Measurements from ENCODE around the gene PRTFDC1.
A peak's percentile ranks its signal among the peaks of the same experiment; 100 is the strongest.
"Not testable (repeated sequence)": the region's sequence is repeated elsewhere in the genome, so short reads cannot be mapped to it uniquely, and the experiment has no call there.

PRTFDC1 gene

DNA sequence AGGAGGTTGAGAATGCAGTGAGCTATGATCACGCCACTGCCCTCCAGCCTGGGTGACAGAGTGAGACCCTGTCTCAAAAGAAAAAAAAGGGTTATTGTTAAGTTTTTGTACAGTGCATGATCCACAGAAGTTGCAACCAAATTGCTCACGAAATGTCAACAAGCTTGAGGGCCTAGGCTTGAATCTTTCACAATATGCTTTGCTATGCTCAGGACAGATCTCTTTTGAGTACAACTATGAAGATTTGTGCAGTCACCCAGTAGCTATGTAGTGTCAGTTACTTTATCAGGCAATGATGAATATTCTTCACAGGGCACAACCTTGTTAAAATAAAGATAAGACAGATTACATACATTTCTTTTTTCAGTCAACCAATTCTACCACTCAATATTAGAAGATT lies 109.2 kb downstream of the PRTFDC1 start:
- DNase-seq (ENCODE audit: low read depth): peak; percentile 33

DNA sequence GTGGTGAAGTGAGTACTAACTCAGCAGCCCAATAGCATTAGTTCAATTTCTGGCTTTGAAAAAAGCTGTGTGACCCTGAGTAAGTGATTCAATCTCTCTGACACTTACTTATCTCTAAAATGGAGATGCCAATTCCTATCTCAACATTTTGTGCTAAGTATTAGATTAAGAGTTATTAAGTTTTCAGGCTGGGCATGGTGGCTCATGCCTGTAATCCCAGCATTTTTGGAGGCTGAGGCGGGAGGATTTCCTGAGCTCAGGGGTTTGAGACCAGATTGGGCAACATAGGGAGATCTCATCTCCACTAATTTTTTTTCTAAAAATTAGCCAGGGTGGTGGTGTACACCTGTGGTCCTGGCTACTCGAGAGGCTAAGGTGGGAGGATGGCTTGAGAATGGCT lies 109.5 kb downstream of the PRTFDC1 start:
- no peak for DNase-seq (ENCODE audit: low read depth)

DNA sequence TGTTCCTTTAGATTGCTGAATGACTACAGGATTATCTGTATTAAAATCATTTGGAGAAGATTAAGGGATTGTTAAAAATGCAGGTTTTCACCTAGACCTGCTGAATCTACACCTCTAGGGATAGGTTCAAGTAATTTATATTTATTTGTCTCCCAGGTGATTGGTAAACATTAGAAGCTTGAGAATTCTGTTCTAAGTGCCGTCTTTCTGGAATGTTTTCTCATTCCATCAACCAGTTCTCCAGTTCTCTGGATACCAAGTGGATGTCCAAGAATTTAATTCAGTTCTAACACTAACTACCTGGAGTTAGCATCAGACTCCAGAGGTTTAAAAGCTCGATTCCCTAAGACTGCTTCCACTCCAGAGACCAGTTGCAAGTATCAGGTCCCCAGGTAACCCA lies 110.9 kb downstream of the PRTFDC1 start:
- no peak for DNase-seq (ENCODE audit: low read depth)

DNA sequence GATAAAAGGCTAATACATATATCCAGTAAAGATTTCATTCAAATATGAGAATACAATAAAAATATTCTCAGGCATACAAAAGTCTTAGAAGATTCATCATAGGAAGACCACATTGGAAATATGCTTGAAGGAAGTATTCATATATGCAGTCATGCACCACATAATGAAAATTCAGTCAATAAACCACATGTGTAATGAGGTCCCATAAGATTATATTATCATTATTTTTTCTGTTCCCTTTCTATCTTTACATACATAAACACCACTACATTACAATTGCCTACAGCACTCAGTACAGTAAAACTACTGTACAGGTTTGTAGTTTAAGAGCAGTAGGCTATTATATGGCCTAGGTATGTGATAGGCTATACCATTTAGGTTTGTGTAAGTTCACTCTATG lies 111.6 kb downstream of the PRTFDC1 start:
- DNase-seq (ENCODE audit: low read depth): no peak

DNA sequence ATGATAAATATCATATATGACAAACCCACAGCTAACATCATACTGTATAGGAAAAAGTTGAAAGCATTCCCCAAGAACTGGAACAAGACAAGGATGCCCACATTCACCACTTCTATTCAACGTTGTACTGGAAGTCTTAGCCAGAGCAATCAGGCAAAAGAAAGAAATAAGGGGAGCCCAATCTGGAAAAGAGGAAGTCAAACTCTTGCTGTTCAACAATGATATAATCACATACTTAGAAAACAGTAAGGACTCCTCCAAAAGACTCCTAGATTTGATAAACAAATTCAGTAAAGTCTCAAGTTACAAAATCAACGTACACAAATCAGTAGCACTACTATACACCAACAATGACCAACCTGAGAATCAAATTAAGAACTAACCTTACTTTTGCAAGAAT lies 114.6 kb downstream of the PRTFDC1 start:
- not testable (repeated sequence) for DNase-seq (ENCODE audit: low read depth)

DNA sequence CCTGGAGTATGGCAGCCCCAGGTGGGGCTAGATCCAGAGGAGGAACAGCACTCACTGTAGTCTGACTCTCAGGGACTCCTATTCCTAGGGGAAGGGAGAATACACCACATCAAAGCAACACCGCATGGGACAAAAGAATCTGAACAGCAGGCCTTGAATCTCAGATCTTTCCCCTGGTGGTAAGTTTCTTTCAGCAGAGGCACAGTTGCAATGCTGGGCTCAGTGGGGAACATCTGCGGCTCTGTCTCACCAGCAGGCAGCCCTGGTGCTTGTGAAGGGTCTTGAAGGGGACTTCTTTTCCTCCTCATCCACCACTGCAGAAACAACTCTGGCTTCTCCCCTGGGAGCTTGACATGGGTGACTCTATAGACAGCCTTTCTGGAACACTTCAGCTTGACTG lies 117.5 kb downstream of the PRTFDC1 start:
- no peak for DNase-seq (ENCODE audit: low read depth)

DNA sequence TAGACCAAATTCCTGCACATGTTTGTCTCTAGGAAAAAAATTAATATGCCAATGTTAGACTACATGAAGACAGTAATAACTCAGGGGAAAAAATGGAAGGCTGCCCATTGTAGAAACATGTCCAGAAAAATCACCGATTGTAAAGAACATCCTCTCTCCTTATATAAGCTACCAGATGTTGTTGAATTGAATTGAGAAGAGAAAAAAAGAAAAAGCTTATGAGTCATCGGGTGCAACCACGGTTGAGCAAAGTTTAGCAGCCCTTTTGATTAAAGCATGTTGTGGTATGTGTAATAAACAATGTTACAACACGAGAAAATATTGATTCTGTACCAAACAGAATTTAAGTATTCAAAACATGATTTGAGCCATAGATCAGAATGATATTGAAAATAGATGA lies 126.4 kb downstream of the PRTFDC1 start:
- peak; percentile 83 for DNase-seq (ENCODE audit: low read depth)

DNA sequence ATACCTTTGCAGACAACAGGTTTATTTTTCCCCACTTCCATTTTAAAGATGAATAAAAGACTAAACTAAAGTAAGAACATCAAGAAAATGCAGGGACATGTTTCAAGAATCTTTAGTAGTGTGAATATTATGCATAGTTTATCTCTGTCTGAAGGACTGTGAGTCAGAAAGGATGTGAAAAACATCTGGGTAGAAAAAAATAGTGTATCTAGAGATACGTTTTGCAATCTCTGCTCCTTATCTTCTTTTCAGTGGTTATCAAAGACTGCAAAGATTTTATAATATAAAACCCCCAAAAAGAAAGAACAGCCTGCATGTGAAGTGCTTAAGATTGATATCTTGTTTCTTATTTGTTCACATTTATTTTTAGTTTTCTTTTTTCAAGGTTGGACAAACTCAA lies 126.9 kb downstream of the PRTFDC1 start:
- peak; percentile 68 for DNase-seq (ENCODE audit: low read depth)

DNA sequence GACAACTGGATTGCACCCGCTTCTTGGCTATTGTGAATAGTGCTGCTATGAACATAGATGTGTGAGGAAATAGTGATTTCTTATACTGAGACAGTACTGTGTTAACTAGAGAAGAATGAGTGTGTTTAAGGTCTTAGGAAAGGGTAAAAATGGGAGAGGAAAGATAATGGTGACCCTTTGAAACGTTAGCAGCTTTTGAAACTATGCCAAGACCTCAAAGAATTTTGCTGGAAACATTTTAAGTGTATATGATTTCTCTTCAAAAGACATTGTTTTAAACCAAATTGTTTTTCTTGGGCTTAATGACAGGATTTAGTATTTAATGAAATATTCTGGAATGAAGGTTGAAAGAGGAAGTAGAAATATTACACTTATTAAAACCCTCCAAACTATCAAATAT lies 127.9 kb downstream of the PRTFDC1 start:
- DNase-seq (ENCODE audit: low read depth): peak; percentile 27

DNA sequence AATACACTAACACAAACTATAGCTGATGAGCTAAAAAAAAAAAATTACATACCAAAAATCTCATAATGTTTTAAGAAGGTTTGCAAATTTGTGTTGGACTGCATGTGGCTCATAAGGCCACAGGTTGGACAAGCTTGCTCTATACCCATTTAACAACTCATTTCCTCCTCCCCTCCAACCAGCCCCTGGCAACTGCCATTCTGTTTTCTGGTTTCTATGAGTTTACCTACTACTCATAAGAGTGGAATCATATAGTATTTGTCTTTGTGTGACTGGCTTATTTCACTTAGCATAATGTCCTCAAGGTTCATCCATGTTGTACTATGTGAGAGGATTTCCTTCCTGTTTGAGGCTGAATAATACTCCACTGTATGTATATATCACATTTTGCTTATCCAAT lies 128.3 kb downstream of the PRTFDC1 start:
- DNase-seq (ENCODE audit: low read depth): no peak

DNA sequence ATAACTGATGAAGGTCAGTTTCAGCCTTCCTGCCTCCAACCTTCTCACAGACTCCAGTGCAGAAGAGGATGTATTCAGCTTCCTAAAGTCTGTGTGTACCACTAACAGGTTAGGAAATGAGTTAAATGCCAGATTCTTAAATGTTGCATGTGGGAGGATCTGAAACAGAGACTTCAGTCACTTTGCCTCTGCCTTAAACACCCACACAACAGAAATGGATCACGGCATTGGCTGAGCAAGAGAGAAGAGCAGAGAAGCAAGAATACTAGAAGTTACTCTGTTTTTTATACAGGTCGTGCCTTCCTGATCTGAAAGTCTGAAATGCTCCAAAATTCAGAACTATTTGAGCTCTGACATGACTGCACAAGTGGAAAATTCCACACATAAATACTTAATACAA lies 129.8 kb downstream of the PRTFDC1 start:
- DNase-seq (ENCODE audit: low read depth): no peak

DNA sequence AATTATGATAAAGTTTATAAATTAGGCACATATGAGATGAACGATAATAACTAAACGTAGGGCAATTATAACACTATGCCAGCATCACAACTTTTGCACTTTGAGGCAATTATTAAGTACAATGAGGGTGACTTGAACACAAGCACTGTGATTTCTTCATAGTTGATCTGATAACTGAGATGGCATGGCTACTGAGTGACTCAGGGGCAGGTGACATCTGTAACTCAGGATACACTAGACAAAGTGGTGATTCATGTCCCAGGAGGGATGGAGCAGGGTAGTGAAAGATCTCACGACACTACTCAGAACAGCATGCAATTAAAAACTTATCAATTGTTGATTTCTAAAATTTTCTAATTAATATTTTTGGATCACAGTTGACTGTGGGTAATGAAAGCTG lies 130.4 kb downstream of the PRTFDC1 start:
- peak; percentile 19 for DNase-seq (ENCODE audit: low read depth)

DNA sequence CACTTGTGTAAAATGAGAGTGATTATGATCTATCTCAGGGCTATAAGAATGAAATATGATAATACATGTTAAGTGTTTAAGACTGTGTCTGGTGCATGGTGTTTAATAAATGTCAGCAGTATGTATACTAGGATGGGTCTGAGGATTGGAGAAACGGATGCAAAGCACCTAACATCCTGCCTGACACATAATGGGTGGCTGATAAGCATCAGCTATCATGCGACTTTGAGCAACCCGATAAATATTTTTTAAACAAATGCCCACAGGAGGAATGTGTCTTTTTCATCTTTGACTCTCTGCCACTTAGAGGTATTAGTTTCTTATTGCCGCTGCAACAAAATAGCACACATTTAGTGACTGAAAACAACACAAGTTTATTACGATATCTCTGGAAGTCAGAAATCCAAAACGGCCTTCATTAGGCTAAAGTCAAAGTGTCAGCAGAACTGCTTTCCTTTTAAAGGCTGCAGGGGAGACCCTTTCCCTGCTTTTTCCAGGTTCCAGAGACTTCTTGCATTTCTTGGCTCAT lies 135.5 kb downstream of the PRTFDC1 start:
- no peak for DNase-seq (ENCODE audit: low read depth)

DNA sequence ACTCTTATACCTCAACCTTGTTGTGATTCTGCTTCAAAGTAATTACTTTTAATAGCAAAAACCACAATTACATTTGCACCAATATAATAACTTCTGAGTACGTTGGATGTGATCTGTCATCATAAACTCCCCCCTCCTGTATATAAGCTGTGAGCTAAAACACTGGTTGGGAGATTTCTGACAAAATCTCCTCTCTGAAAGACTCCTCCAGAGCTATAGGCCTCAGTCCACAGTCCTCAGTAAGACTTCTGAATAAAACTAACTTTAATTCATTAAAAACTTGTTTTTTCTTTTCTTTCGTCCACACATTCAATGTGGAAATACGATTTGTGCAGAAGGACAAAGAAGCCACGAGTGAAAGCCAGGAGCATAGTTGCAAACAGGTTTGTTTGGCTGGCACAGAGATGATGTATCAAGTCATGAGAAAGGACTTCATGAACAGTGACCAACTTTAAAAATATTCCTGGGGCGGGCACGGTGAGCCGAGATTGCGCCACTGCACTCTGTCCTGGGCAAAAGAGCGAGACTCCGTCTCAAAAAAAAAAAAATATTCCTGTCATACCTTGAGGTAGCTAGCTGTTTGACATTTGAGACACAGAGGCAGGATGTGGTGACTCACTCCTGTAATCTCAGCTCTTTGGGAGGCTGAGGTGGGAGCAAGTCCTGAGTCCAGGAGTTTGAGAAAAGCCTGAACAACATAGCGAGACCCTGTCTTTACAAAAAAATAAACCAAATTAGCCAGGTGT lies 137.7 kb downstream of the PRTFDC1 start:
- DNase-seq (ENCODE audit: low read depth): peak; percentile 53

DNA sequence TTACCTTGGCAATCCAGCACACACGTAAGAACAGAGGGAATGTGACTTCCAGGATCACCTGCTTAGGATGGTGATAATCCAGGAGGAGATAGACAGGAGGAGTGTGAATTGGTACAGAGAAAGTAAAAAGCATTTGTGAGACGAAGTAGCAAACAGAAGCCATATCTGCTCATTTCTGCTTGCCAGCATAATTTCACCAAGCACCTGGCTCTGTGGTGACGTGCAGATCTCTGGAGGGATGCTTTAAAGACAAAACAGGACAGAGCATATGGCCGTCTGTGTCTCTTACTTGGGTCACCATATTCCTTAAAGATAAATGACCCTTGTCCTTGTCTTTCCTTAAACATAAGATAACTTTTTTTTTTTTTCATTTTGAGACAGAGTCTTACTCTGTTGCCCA lies 138.6 kb downstream of the PRTFDC1 start:
- DNase-seq (ENCODE audit: low read depth): no peak

DNA sequence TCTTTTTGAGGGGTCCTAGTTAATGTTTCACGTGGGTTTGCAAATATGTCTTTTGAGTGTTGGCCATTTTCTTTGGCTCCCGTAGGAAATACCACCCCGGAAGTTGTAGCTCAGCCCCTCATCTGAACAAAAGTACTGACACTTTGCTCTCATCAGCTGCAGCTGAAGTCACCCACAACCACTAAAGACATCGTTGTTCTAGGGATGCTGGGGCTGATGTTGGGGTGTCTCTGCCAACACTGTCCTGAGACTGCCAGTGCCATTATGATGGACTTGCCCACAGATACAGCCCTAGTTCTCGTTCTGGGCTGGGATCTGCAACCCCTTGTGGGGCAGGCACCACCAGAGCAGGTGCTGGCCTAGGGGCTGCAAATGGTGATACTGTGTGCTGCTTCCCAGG lies 146.1 kb downstream of the PRTFDC1 start:
- no peak for DNase-seq (ENCODE audit: low read depth)

DNA sequence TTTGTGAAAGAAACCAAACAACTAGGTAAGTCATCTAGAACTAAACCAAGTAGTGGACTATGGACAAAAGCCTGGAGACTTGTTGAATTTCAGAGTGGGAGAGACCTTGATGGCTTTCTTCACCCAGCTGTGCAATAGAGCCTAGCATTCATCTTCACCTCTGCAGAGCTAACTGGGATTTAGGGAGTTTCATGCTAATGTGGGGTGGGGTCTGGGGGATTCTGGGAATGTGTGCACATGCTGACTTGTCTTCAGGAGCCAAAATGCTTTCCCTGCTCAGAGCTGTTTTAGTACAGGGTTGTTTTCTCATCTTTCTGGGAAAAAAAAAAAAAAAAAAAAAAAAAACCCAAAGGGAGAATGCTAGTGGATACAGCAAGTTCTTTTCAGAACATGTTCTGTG lies 147.4 kb downstream of the PRTFDC1 start:
- no peak for DNase-seq (ENCODE audit: low read depth)

DNA sequence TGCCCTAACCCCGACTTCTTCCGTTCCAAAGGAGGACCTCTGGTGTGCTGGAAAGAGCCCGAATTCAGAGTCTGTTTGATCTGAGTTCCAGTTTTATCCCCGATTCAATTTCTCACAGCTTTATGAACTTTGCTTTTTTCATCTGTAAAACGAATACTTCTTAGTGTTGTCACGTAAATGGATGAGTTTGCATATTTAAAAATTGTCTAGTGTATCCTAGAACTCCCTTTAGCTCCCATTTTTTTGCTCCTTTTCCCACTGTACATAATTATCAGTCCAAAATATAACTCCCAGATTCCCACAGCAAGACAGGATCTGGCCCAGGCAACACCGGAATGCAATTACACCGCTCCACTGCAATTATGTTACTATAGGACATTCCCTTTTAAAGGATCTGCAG lies 148.0 kb downstream of the PRTFDC1 start:
- no peak for DNase-seq (ENCODE audit: low read depth)

DNA sequence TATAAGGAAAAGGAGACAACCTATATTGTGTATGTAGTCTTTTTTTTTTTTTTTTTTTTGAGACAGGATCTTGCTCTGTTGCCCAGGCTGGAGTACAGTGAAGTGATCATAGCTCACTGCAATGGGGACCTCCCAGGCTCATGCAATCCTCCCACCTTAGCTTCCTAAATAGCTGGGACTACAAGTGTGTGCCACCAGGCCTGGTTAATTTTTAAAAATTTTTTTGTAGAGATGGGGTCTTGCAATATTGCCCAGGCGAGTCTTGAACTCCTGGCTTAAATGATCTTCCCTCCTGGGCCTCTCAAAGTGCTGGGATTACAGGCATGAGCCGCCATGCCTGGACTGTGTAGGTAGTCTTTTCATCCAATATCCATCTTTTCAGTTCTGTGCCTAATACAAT lies 150.0 kb downstream of the PRTFDC1 start:
- DNase-seq (ENCODE audit: low read depth): no peak

DNA sequence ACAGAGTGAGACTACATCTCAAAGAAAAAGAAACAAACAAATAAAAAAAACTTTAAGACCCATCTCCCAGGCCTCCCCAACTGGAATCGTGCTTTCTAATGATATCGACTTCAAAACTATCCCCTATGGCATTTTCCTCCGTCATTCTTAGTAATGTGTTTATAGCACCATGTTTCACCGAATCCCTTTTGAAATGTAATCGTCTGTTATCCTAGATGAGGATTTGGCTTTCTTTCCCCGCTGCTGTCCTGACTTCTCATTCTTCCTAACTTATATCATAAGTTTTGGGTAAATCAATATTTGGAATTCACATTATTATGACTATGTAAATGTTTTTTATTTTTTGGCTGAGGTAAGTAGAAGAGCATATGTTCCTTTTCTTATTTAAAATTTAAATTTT lies 151.5 kb downstream of the PRTFDC1 start:
- DNase-seq (ENCODE audit: low read depth): no peak

Data from iris pigment epithelial cell (primary cell).